Measurements from ENCODE around the gene ATP1A2. TPM values are rescaled to one million over a fixed set of nuclear protein-coding genes. Genes with fewer than 3 reads are reported as not detected.

The ATP1A2 gene
- total and polyA plus RNA-seq, 12 donors: 0.47 to 4.5 (median 1.5) TPM

GRCh38 chr1:160069460-160070231 lies 45.9 kb upstream of the ATP1A2 start, which contains the start of gene KCNJ10:
Gene KCNJ10, minus strand, starts transcription at chr1:160070160. Its CDS starts 27,628 bp downstream, at chr1:160042532.
- peaks cover 0 to 7% of the 10 kb centered on the region in 2 donors for H3K4me1 ChIP-seq (replicated peaks in 1 of 2)
- no peak for DNase-seq
- WGBS, 4 donors: 11 to 41% (median 16%) methylated on average over 10 to 32 of the region's 32 CpGs
- no peak for TF ChIP-seq POLR2A (IDR thresholded peaks at IDR 0.05)
- no peak for TF ChIP-seq CTCF (IDR thresholded peaks at IDR 0.05)
- no peaks in the 10 kb centered on the region for H3K27me3 ChIP-seq
- intact Hi-C loops (cut with DNase I): no loop called here
- no peaks in the 10 kb centered on the region for H3K9me3 ChIP-seq (replicated peaks in 1 of 3)
- H3K27ac ChIP-seq: no peak within 1 kb of the TSS
- H3K36me3 ChIP-seq (replicated peaks in 1 of 2): no peaks in the 10 kb centered on the region
- peak within 1 kb of the TSS in 3 of 4 donors; percentile 18 to 63 (median 34) for H3K4me3 ChIP-seq

- intact Hi-C loops (cut with DNase I): no loop called here
- Histone ChIP-seq H3K27ac (no peak overlapping the region), H3K4me3 (peak overlapping the region in 3 of 4 donors; percentile 18 to 63 (median 34)), H3K36me3 (replicated peaks in 1 of 2) (no peaks in the 10 kb centered on the region), H3K4me1 (replicated peaks in 1 of 2) (peaks cover 0 to 7% of the 10 kb centered on the region in 2 donors), H3K27me3 (no peaks in the 10 kb centered on the region), H3K9me3 (replicated peaks in 1 of 3) (no peaks in the 10 kb centered on the region)
- DNase-seq: peak; percentile 51 to 74 (median 72)
- 2 to 3% (median 2%) methylated on average over 38 to 46 of the region's 46 CpGs for WGBS, 4 donors
- no peak for TF ChIP-seq CTCF (IDR thresholded peaks at IDR 0.05)
- TF ChIP-seq POLR2A (IDR thresholded peaks at IDR 0.05): no peak
Observed at GRCh38 chr1:160070243-160071163, 45.1 kb upstream of the ATP1A2 start.

- Histone ChIP-seq H3K27ac (no peak overlapping the region), H3K36me3 (replicated peaks in 1 of 2) (no peaks in the 10 kb centered on the region), H3K9me3 (replicated peaks in 1 of 3) (no peaks in the 10 kb centered on the region), H3K27me3 (no peaks in the 10 kb centered on the region), H3K4me3 (no peak overlapping the region), H3K4me1 (replicated peaks in 1 of 2) (peaks cover 0 to 7% of the 10 kb centered on the region in 2 donors)
- intact Hi-C loops (cut with DNase I): no loop called here
- DNase-seq: no peak
- no peak for TF ChIP-seq CTCF (IDR thresholded peaks at IDR 0.05)
- TF ChIP-seq POLR2A (IDR thresholded peaks at IDR 0.05): no peak
- WGBS, 4 donors: 79 to 84% (median 83%) methylated on average over 5 of the region's 5 CpGs
Observed at GRCh38 chr1:160071289-160071688, 44.3 kb upstream of the ATP1A2 start.

- Histone ChIP-seq H3K27ac (no peak overlapping the region), H3K27me3 (peaks cover 5% of the 10 kb centered on the region), H3K4me1 (replicated peaks in 1 of 2) (peaks cover 0 to 7% of the 10 kb centered on the region in 2 donors), H3K9me3 (replicated peaks in 1 of 3) (no peaks in the 10 kb centered on the region), H3K4me3 (no peak overlapping the region), H3K36me3 (replicated peaks in 1 of 2) (no peaks in the 10 kb centered on the region)
- intact Hi-C loops (cut with DNase I): no loop called here
- no peak for DNase-seq
- TF ChIP-seq POLR2A (IDR thresholded peaks at IDR 0.05) (no peak), CTCF (IDR thresholded peaks at IDR 0.05) (no peak)
- WGBS, 4 donors: 65 to 79% (median 69%) methylated on average over 4 of the region's 4 CpGs
Observed at GRCh38 chr1:160074865-160075264, 40.7 kb upstream of the ATP1A2 start.
